HG02943 (cell line): ENCODE measurements around the gene DNAH5.
"Not testable (repeated sequence)": the region's sequence is repeated elsewhere in the genome, so short reads cannot be mapped to it uniquely, and the experiment has no call there.

Experiments
- ATAC-seq: cut with Tn5 transposase; IDR thresholded peaks from one replicate; pipeline ENCODE4 v1.9.1; 2021; ENCODE audit warnings: mild to moderate bottlenecking, low read depth, moderate library complexity; ENCODE audit not compliant: unreplicated experiment

The DNAH5 gene

GRCh38 chr5:13843175-13843846, 101.2 kb downstream of the DNAH5 start:
- ATAC-seq: no peak

GRCh38 chr5:13833440-13833839, 111.0 kb downstream of the DNAH5 start:
- no peak for ATAC-seq

DNA sequence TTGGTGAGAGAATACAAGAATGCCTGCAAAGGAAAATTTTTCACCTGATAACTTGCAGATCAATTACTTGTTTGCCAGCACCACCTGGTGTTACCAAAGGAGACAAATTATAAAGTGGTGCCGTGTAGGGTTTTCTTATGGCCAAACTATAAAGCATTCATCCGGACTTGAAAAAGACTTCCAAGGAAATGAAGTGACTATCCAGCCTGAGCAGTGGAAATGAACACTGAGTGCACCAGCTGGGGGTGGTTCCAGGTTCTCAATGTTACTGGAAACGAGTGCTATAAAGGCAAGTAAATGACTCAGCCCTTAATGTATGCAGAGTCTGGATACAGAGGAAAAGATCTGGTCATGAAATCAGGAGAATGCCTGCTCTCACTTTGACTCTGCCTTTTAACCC, 113.1 kb downstream of the DNAH5 start:
- no peak for ATAC-seq

DNA sequence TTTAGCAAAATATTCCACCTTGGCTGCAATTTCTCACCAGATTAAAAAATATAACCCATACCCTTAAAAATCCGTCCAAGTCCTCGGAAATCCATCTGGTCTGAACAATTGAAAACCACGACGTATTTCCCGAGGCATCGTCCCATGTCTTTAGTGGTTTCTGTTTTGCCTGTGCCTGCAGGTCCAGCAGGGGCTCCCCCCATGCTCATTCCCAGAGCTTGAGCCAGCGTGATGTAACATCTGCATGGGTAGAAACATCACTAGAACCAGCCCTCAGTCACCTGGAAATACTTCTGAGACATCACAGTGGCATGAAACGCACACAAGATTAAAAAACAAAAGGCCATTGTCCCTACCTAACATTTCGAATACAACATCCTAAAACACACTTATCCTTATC, 114.0 kb downstream of the DNAH5 start:
- ATAC-seq: no peak

- no peak for ATAC-seq
These were observed 123.1 kb downstream of the DNAH5 start for GRCh38 chr5:13821366-13821765.

DNA sequence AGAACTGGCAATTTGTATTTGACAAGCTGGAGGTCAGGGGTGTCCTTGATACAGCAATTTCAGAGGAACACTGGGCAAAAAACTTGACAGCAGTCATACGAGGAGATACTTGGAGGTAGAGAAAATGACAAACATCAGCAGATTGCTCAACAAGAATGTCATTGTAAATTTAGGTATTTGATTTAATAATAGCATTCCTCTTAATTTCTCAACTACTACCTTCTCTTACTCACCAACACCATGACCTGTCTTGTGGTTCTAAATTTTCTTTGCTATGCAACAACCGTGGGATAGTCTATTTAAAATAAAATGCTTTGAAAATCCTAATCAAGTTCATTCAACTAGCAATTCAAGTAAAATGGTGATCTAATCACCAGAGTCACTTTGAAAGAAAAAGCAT, 128.4 kb downstream of the DNAH5 start:
- no peak for ATAC-seq

- ATAC-seq: no peak
These were observed 130.2 kb downstream of the DNAH5 start for GRCh38 chr5:13814301-13814700.

DNA sequence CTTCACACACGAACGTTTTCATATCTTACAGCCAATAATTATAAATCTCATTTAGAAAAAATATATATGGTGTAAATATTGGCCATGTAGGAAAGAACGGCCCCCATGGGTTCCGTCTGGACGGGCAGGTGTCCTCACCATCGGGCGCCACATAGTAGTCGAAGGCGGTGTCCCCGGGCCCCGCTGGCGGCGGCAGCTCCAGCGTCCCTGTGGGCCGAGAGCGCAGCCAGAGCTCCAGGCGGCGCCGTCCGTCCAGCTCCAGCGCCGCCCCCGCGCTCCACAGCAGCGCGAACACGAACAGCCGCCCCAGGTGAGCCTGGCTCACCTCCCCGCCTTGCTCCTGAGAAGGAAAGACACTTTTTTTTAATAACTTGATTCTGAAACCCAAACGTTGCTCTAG, 134.6 kb downstream of the DNAH5 start:
- ATAC-seq: no peak

DNA sequence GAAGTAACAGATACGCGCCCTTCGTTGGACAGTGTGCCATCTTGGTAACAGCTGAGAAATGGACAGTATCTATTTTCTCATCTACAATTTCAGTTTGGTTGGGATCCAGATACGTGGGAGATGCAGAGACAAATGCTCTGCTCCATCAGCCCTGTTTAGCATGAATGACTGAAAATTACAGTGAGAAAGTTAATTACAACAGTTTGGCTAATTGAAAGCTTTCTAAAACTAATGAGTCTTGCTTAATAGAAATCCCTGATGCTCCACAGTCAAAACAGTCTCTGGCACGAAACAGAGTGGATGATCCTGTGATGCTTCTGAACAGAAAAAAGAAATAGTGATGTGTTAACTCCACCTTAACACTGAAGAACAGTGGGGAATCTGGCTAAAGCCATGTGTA, 140.2 kb downstream of the DNAH5 start:
- no peak for ATAC-seq

GRCh38 chr5:13798569-13798968, 145.9 kb downstream of the DNAH5 start:
- ATAC-seq: not testable (repeated sequence)

- no peak for ATAC-seq
These were observed 158.6 kb downstream of the DNAH5 start for GRCh38 chr5:13785781-13786415.

DNA sequence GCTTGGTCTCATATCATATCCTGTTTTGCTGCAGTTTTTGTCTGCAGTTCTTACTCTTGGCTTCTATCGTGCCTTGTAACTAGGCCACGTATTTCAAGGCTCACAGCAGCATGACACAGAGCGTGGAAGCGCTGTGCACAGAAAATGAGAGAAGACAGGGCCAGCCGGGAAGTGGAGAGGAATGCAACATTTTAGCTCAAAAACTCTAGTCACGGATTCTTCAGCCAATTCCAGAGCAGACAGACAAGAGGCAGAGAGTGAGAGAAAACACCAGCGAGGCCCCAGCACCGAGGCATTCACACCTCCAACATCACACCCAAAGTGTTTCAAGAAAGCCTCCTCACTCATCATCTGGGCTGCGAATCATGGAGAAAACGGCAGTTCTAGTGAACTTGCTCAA, 160.8 kb downstream of the DNAH5 start:
- no peak for ATAC-seq

DNA sequence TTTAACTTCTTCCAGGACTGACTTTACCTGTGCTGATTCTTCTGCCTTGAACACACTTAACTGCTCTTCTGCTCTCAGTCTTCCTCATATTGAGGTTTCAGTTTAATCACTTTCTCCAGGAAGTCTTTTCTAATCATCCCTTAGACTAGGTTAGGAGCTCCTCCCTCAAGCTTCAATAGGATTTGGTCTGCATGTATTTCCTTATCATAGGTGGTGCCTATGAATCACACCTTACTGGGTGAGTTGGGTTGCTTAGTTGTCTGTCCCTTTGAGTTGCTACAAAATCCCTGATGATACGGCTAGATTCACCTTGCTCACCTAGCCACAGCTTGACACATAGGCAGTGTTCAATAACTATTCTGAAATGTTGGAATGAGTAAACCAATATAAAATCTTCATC, 164.4 kb downstream of the DNAH5 start:
- ATAC-seq: no peak

DNA sequence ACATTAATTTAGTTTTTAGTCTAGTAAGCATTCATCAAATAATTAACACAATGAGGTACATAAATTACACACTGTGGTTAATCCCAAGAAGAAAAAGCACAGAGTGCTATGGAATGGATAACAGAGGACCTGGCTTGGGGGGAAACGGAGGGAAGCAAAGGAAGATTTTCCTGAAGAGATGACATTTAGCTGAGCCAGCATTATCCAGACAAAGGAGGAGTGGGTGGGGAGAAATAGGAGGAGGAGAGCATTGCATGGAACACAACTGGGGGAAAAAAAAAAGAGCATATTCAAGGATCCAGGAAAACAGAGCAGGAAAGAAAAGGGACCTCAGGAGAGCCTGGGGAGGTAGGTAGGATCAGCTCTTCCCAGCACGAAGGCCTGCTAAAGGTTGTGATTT, 170.8 kb downstream of the DNAH5 start:
- ATAC-seq: no peak

DNA sequence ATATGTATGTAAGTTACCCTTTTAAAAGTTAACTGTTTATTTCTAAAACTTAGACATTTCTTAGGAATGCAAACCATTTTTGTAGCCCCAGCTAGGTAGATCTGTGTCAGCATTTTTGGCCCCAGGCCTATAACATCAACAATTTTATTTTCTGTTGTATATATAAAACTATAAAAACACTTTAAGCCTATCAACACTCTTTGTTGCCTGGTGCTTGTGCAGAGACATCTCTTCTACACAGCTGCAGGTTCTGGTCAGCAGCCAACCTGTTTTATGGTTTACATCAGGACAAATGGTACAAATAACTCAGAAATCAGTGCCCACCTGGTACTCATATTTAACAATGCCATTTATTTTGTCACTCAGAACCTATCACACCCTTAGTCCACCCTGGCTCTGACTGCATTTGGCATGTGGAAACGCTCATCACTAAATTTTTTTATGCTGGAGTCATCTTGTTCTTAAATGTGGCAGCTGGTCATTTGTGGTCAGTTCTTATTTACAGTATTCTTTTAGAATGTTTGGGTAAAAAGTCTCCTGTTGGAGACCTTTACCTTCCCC, 173.4 kb downstream of the DNAH5 start:
- no peak for ATAC-seq

GRCh38 chr5:13766236-13766635, 178.3 kb downstream of the DNAH5 start:
- no peak for ATAC-seq

GRCh38 chr5:13763719-13764118, 180.8 kb downstream of the DNAH5 start:
- no peak for ATAC-seq

- no peak for ATAC-seq
These were observed 194.7 kb downstream of the DNAH5 start for GRCh38 chr5:13749766-13750165.

DNA sequence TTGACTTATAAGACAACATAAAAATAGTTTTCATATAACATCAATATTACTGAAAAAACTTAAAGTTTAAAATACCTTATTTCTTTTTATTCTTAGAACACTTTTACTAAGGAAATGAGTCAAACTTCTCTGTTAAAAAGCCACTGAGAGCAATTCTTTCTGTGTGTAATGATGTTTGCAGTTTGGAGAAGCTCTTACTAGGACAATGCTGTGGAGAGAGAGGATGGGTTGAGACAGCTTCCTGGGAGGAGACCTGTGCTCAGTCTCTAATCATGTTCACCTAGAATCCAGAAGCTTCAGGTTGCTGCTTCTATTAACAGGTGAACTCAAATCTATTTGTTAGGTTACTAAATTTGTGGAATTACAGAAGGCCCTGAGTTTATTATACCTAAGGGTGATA, 198.5 kb downstream of the DNAH5 start:
- ATAC-seq: no peak

- no peak for ATAC-seq
These were observed 199.0 kb downstream of the DNAH5 start for GRCh38 chr5:13745508-13745907.

- no peak for ATAC-seq
These were observed 204.0 kb downstream of the DNAH5 start for GRCh38 chr5:13740471-13740870.

- ATAC-seq: no peak
These were observed 205.0 kb downstream of the DNAH5 start for GRCh38 chr5:13739479-13739878.
